HEK293 (cell line): Measurements from ENCODE around the gene MAPK12.

ENCODE experiments used
- CTCF ChIA-PET: fragments of 350-600 bp; formaldehyde crosslinking; extraction: SDS; loops from one replicate; lab custom pipeline; 2021; ENCODE audit warnings: antibody characterized with exemption; lab: Yijun Ruan, JAX
- POLR2A ChIA-PET: fragments of 300-600 bp; formaldehyde crosslinking; extraction: SDS; loops from one replicate; lab custom pipeline; 2020; ENCODE audit warnings: antibody characterized with exemption, inconsistent platforms; lab: Yijun Ruan, JAX
- H3K27ac ChIP-seq: fragments of 200-500 bp; sonication (Bioruptor generic); 2 replicates; pipeline ENCODE4 v1.5.1; 2014; ENCODE audit warnings: low read depth, low read length, control low read depth, inconsistent platforms; ENCODE audit errors: extremely low read depth
- H3K36me3 ChIP-seq, 2 experiments: fragments of 200-500 bp in 1 of 2; sonication (Bioruptor generic) in 1 of 2; 1 replicate in 1 of 2; 2 replicates in 1 of 2; pipeline ENCODE4 v1.5.1; 2014 to 2017; ENCODE audit warnings: inconsistent platforms in 2 of 2, low read length in 2 of 2; ENCODE audit not compliant: control insufficient read depth in 2 of 2, insufficient read depth in 1 of 2
- H3K4me1 ChIP-seq: fragments of 200-500 bp; sonication (Bioruptor generic); 2 replicates; pipeline ENCODE4 v1.5.1; 2014; ENCODE audit warnings: mild to moderate bottlenecking, low read length, inconsistent platforms; ENCODE audit not compliant: control insufficient read depth, insufficient read depth
- H3K4me3 ChIP-seq: 2 replicates; pipeline ENCODE4 v1.5.1; 2011; ENCODE audit warnings: low read depth, mild to moderate bottlenecking, control low read depth, low read length, moderate library complexity
- H3K9me3 ChIP-seq: fragments of 200-500 bp; sonication (Bioruptor generic); 2 replicates; pipeline ENCODE4 v1.5.1; 2014; ENCODE audit warnings: low read depth, low read length, inconsistent platforms; ENCODE audit not compliant: control insufficient read depth, insufficient read depth
- BCL11A ChIP-seq: fragments of 450-650 bp; formaldehyde crosslinking; IDR thresholded peaks from 2 replicates; pipeline ENCODE4 v1.5.1; 2016; ENCODE audit warnings: low read depth, missing biosample characterization, missing genetic modification characterization
- FEZF1 ChIP-seq: fragments of 450-650 bp; formaldehyde crosslinking; IDR thresholded peaks from 2 replicates; pipeline ENCODE4 v1.5.1; 2016; ENCODE audit warnings: missing biosample characterization, missing genetic modification characterization
- KLF10 ChIP-seq: fragments of 450-650 bp; IDR thresholded peaks from 2 replicates; pipeline ENCODE4 v1.5.1; 2018; ENCODE audit warnings: missing biosample characterization, mild to moderate bottlenecking, missing genetic modification characterization
- KLF16 ChIP-seq: fragments of 450-650 bp; formaldehyde crosslinking; IDR thresholded peaks from 2 replicates; pipeline ENCODE4 v1.5.1; 2017; ENCODE audit warnings: missing biosample characterization, missing genetic modification characterization
- MEIS1 ChIP-seq: sonication (generic); formaldehyde crosslinking; IDR thresholded peaks from 2 replicates; pipeline ENCODE4 v1.8.1; 2022; ENCODE audit warnings: missing genetic modification reagents, mild to moderate bottlenecking, borderline replicate concordance
- PATZ1 ChIP-seq: fragments of 450-650 bp; formaldehyde crosslinking; IDR thresholded peaks from 2 replicates; pipeline ENCODE4 v1.5.1; 2016; ENCODE audit warnings: missing biosample characterization, missing genetic modification characterization
- PRDM1 ChIP-seq: fragments of 450-650 bp; formaldehyde crosslinking; IDR thresholded peaks from 2 replicates; pipeline ENCODE4; 2016; ENCODE audit warnings: missing biosample characterization, missing genetic modification characterization
- SCRT1 ChIP-seq: fragments of 450-650 bp; formaldehyde crosslinking; IDR thresholded peaks from 2 replicates; pipeline ENCODE4 v1.5.1; 2016; ENCODE audit warnings: missing biosample characterization, missing genetic modification characterization, borderline replicate concordance
- ZBTB44 ChIP-seq: fragments of 450-650 bp; IDR thresholded peaks from 2 replicates; pipeline ENCODE4 v1.5.1; 2018; ENCODE audit warnings: missing biosample characterization, mild to moderate bottlenecking, missing genetic modification characterization
- ZBTB8A ChIP-seq: fragments of 450-650 bp; formaldehyde crosslinking; IDR thresholded peaks from 2 replicates; pipeline ENCODE4 v1.5.1; 2016; ENCODE audit warnings: missing biosample characterization, missing genetic modification characterization
- ZFP3 ChIP-seq: fragments of 450-650 bp; formaldehyde crosslinking; IDR thresholded peaks from 2 replicates; pipeline ENCODE4 v1.5.1; 2016; ENCODE audit warnings: low read depth, missing biosample characterization, missing genetic modification characterization
- ZNF280D ChIP-seq: fragments of 450-650 bp; formaldehyde crosslinking; IDR thresholded peaks from 2 replicates; pipeline ENCODE4 v1.5.1; 2016; ENCODE audit warnings: missing biosample characterization, missing genetic modification characterization
- ZNF366 ChIP-seq: fragments of 450-650 bp; formaldehyde crosslinking; conservative IDR thresholded peaks from 2 replicates; pipeline ENCODE4 v1.5.1; 2016; ENCODE audit warnings: missing biosample characterization, missing genetic modification characterization
- ZNF561 ChIP-seq: fragments of 450-650 bp; IDR thresholded peaks from 2 replicates; pipeline ENCODE4 v1.5.1; 2018; ENCODE audit warnings: missing biosample characterization, missing genetic modification characterization, borderline replicate concordance
- ZNF610 ChIP-seq: fragments of 450-650 bp; formaldehyde crosslinking; IDR thresholded peaks from 2 replicates; pipeline ENCODE4 v1.5.1; 2016; ENCODE audit warnings: missing biosample characterization, missing genetic modification characterization, borderline replicate concordance
- ZNF658 ChIP-seq: fragments of 450-650 bp; formaldehyde crosslinking; IDR thresholded peaks from 2 replicates; pipeline ENCODE4; 2016; ENCODE audit warnings: missing biosample characterization, missing genetic modification characterization
- ZNF792 ChIP-seq: fragments of 450-650 bp; formaldehyde crosslinking; IDR thresholded peaks from 2 replicates; pipeline ENCODE4 v1.5.1; 2016; ENCODE audit warnings: missing biosample characterization, missing genetic modification characterization
- ZSCAN23 ChIP-seq: fragments of 450-650 bp; formaldehyde crosslinking; IDR thresholded peaks from 2 replicates; pipeline ENCODE4 v1.5.1; 2016; ENCODE audit warnings: missing biosample characterization, missing genetic modification characterization
- TF ChIP-seq, protein P1 (sequence below): fragments of 450-650 bp; formaldehyde crosslinking; IDR thresholded peaks from 2 replicates; pipeline ENCODE4 v1.5.1; 2016; ENCODE audit warnings: missing biosample characterization, missing genetic modification characterization
- TF ChIP-seq, protein P2 (sequence below): fragments of 450-650 bp; formaldehyde crosslinking; IDR thresholded peaks from 2 replicates; pipeline ENCODE4 v1.5.1; 2017; ENCODE audit warnings: missing biosample characterization, missing genetic modification characterization

The MAPK12 gene

GRCh38 chr22:50243685-50244419, 17.6 kb downstream of the MAPK12 start (continued):
- TF ChIP-seq ZNF280D (tag by site-specific recombination): no peak
- TF ChIP-seq, all 188 proteins: peak for 6

DNA sequence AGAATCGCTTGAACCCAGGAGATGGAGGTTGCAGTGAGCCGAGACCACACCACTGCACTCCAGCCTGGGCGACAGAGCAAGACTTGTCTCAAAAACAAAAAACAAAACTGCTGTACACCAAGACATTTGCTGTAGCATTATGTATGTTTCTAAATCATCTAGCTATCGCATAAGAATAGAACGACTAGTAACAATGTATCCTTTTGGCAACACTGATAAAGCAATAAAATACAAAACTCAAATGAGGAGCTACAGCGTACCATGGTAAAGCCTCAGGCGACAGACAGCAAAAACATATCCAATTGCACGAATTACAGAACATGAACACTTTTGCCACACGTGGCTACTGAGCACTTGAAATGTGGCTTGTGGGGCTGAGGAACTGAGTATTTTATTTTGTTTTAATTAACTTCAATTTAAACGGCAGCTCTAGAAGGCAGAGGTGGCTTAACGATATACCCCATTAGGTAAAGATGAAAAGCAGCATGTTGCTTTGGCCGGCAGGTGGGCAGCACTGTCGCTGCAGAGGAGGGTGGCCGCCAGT, 19.0 kb downstream of the MAPK12 start:
- ChIA-PET POLR2A (interaction anchor here (0.6 to 2.2 kb wide), 6 partner anchors 10 to 266 kb away, joined by 3 to 7 read pairs (median 4); partner anchors contain the start of genes LMF2, NCAPH2 and PLXNB2), CTCF (interaction anchor here (0.6 to 3.6 kb wide), 23 partner anchors 9 to 378 kb away, joined by 3 to 25 read pairs (median 4); partner anchors contain the start of genes HDAC10, PLXNB2 and SCO2)
- H3K36me3 ChIP-seq: peaks cover 25 to 49% of the 10 kb centered on the region in 2 experiments; a peak in 2 of 3 replicates
- no peaks in the 10 kb centered on the region for H3K9me3 ChIP-seq
- peak overlapping the region; percentile 36 for H3K4me3 ChIP-seq
- H3K4me1 ChIP-seq: peaks cover 3% of the 10 kb centered on the region; the same call in 1 of the 2 replicates
- H3K27ac ChIP-seq: peak overlapping the region; percentile 0; the same call in 1 of the 2 replicates
- TF ChIP-seq PATZ1 (tag by site-specific recombination) (peak; percentile 31; the same call in 1 of the 2 replicates), BCL11A (tag by site-specific recombination) (0 out of 2 replicates have a peak, but pooled peaks have one; percentile 15), KLF16 (no peak), ZBTB44 (tag by site-specific recombination) (no peak), ZNF280D (tag by site-specific recombination) (no peak), ZNF610 (peak; percentile 89; the same call in 1 of the 2 replicates), ZBTB8A (peak; percentile 11; the same call in 1 of the 2 replicates), ZFP3 (tag by site-specific recombination) (no peak), FEZF1 (tag by site-specific recombination) (peak; percentile 32; the same call in 1 of the 2 replicates), SCRT1 (tag by site-specific recombination) (no peak; the same call in 1 of the 2 replicates), PRDM1 (tag by site-specific recombination) (no peak), ZNF792 (no peak), ZSCAN23 (no peak), ZNF366 (peak; percentile 33; the same call in 1 of the 2 replicates), MEIS1 (CRISPR knock-in tag) (no peak), ZNF658 (no peak), KLF10 (tag by site-specific recombination) (0 out of 2 replicates have a peak, but pooled peaks have one; percentile 28), ZNF561 (tag by site-specific recombination) (no peak)
- TF ChIP-seq, protein P1, sequence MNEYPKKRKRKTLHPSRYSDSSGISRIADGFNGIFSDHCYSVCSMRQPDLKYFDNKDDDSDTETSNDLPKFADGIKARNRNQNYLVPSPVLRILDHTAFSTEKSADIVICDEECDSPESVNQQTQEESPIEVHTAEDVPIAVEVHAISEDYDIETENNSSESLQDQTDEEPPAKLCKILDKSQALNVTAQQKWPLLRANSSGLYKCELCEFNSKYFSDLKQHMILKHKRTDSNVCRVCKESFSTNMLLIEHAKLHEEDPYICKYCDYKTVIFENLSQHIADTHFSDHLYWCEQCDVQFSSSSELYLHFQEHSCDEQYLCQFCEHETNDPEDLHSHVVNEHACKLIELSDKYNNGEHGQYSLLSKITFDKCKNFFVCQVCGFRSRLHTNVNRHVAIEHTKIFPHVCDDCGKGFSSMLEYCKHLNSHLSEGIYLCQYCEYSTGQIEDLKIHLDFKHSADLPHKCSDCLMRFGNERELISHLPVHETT (tag by site-specific recombination): no peak
- TF ChIP-seq, protein P2, sequence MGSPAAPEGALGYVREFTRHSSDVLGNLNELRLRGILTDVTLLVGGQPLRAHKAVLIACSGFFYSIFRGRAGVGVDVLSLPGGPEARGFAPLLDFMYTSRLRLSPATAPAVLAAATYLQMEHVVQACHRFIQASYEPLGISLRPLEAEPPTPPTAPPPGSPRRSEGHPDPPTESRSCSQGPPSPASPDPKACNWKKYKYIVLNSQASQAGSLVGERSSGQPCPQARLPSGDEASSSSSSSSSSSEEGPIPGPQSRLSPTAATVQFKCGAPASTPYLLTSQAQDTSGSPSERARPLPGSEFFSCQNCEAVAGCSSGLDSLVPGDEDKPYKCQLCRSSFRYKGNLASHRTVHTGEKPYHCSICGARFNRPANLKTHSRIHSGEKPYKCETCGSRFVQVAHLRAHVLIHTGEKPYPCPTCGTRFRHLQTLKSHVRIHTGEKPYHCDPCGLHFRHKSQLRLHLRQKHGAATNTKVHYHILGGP (tag by site-specific recombination): no peak
